ENCODE data around the gene IGF1R.

GRCh38 chr15:98760975-98761374 is 112.6 kb downstream of the IGF1R start:
- TF ChIP-seq POLR2AphosphoS5 (IDR thresholded peaks at IDR 0.05) (no peak), POLR2A (IDR thresholded peaks at IDR 0.05) (no peak), CTCF (IDR thresholded peaks at IDR 0.05) (no peak), EP300 (IDR thresholded peaks at IDR 0.05) (no peak)
